ENCODE measurements around the gene CMC2.

- TF ChIP-seq YY1 (IDR thresholded peaks at IDR 0.05; ENCODE audit: insufficient read depth, insufficient read length) (no peak), SUZ12 (IDR thresholded peaks at IDR 0.05; ENCODE audit: extremely low read depth, insufficient read depth, insufficient read length) (no peak), ZNF274 (IDR thresholded peaks at IDR 0.05; ENCODE audit: low read depth, low read length) (no peak)
Measured at GRCh38 chr16:81040131-81040530, 33.4 kb upstream of the CMC2 start.

Data from NT2/D1 (cell line).